HG03521 (cell line): Measurements from ENCODE around the gene SLC5A5.
"Not testable (repeated sequence)": the region's sequence is repeated elsewhere in the genome, so short reads cannot be mapped to it uniquely, and the experiment has no call there.

Experiments
- ATAC-seq: cut with Tn5 transposase; IDR thresholded peaks from one replicate; pipeline ENCODE4 v1.9.1; 2021; ENCODE audit warnings: mild to moderate bottlenecking, moderate library complexity; ENCODE audit not compliant: unreplicated experiment

The SLC5A5 gene

GRCh38 chr19:17871032-17871877 is 490 bp upstream of the SLC5A5 start:
- no peak for ATAC-seq

GRCh38 chr19:17872251-17873001 is 681 bp downstream of the SLC5A5 start:
- ATAC-seq = no peak

- no peak for ATAC-seq
These were observed 2.3 kb downstream of the SLC5A5 start for GRCh38 chr19:17873786-17874757.

GRCh38 chr19:17874758-17875135 is 3.0 kb downstream of the SLC5A5 start:
- no peak for ATAC-seq

GRCh38 chr19:17877696-17878095 is 6.0 kb downstream of the SLC5A5 start:
- no peak for ATAC-seq

- ATAC-seq = no peak
These were observed 7.7 kb downstream of the SLC5A5 start for GRCh38 chr19:17879466-17879865.

- ATAC-seq = no peak
These were observed 10.0 kb downstream of the SLC5A5 start for GRCh38 chr19:17881701-17882100.

GRCh38 chr19:17883627-17884410 is 12.1 kb downstream of the SLC5A5 start:
- ATAC-seq = no peak

GRCh38 chr19:17886515-17886914 is 14.8 kb downstream of the SLC5A5 start:
- ATAC-seq = no peak

- ATAC-seq = not testable (repeated sequence)
These were observed 15.5 kb downstream of the SLC5A5 start for GRCh38 chr19:17887221-17887620.

- no peak for ATAC-seq
These were observed 16.5 kb downstream of the SLC5A5 start for GRCh38 chr19:17888260-17888659.

GRCh38 chr19:17889609-17890214 is 18.0 kb downstream of the SLC5A5 start:
- no peak for ATAC-seq

- no peak for ATAC-seq
These were observed 22.0 kb downstream of the SLC5A5 start for GRCh38 chr19:17893766-17894165.

- no peak for ATAC-seq
These were observed 31.0 kb downstream of the SLC5A5 start for GRCh38 chr19:17902701-17903100.

- ATAC-seq = no peak
These were observed 36.5 kb downstream of the SLC5A5 start for GRCh38 chr19:17908244-17908643.

GRCh38 chr19:17909003-17909732 is 37.4 kb downstream of the SLC5A5 start:
- no peak for ATAC-seq

GRCh38 chr19:17910791-17911360 is 39.1 kb downstream of the SLC5A5 start:
- no peak for ATAC-seq

- ATAC-seq = no peak
These were observed 44.3 kb downstream of the SLC5A5 start for GRCh38 chr19:17915940-17916593.
